Neural cell (in vitro differentiated cells): ENCODE data around the gene WFIKKN1. TPM values are rescaled to one million over a fixed set of nuclear protein-coding genes. Genes with fewer than 3 reads are reported as not detected.

Experiments
- H2AFZ ChIP-seq: fragments of 200-600, 300-800 bp; sonication (generic), shearing (Covaris generic); 2 replicates; pipeline ENCODE4 v1.6.0; 2014; ENCODE audit warnings: low read depth, mild to moderate bottlenecking, antibody characterized with exemption, low read length, moderate library complexity
- H3F3A ChIP-seq: fragments of 200-600 bp; shearing (Covaris generic); 2 replicates; pipeline ENCODE4 v1.6.1; 2016; ENCODE audit warnings: mild to moderate bottlenecking, moderate library complexity, mixed read lengths, antibody characterized with exemption, low read length; ENCODE audit not compliant: insufficient read depth, poor library complexity, severe bottlenecking
- H3K27ac ChIP-seq: fragments of 200-600, 300-800 bp; sonication (generic), shearing (Covaris generic); 2 replicates; pipeline ENCODE4 v1.5.1; 2014; ENCODE audit warnings: mild to moderate bottlenecking, low read length, moderate library complexity
- H3K27me3 ChIP-seq: fragments of 300-800, 200-600 bp; sonication (generic), shearing (Covaris generic); 2 replicates; pipeline ENCODE4 v1.6.0; 2014; ENCODE audit warnings: mild to moderate bottlenecking, low read depth, low read length, moderate library complexity; ENCODE audit not compliant: insufficient read depth
- H3K36me3 ChIP-seq: fragments of 300-800, 200-600 bp; sonication (generic), shearing (Covaris generic); 2 replicates; pipeline ENCODE4 v1.5.1; 2014; ENCODE audit warnings: mild to moderate bottlenecking, antibody characterized with exemption, low read length, moderate library complexity; ENCODE audit not compliant: insufficient read depth
- H3K4me2 ChIP-seq: fragments of 300-800, 200-600 bp; sonication (generic), shearing (Covaris generic); 2 replicates; pipeline ENCODE4 v1.6.0; 2014; ENCODE audit warnings: mild to moderate bottlenecking, low read length
- H3K4me3 ChIP-seq: fragments of 300-800, 200-600 bp; sonication (generic), shearing (Covaris generic); 2 replicates; pipeline ENCODE4 v1.5.1; 2014; ENCODE audit warnings: mild to moderate bottlenecking, low read length, moderate library complexity
- H3K79me2 ChIP-seq: fragments of 200-600 bp; shearing (Covaris generic); replicated peaks from 2 replicates; pipeline ENCODE4 v1.6.0; 2014; ENCODE audit warnings: mild to moderate bottlenecking, low read length, moderate library complexity; ENCODE audit not compliant: insufficient read depth
- H3K9ac ChIP-seq: fragments of 300-800, 200-600 bp; sonication (generic), shearing (Covaris generic); 2 replicates; pipeline ENCODE4 v1.6.1; 2016; ENCODE audit warnings: mild to moderate bottlenecking, low read length, mixed read lengths
- H3K9me2 ChIP-seq: fragments of 200-600 bp; shearing (Covaris generic); 2 replicates; pipeline ENCODE4 v1.6.1; 2016; ENCODE audit warnings: mild to moderate bottlenecking, low read length, mixed read lengths; ENCODE audit not compliant: insufficient read depth
- H3K9me3 ChIP-seq: fragments of 200-600, 300-800 bp; sonication (generic), shearing (Covaris generic); 2 replicates; pipeline ENCODE4 v1.6.1; 2016; ENCODE audit warnings: mild to moderate bottlenecking, mixed run types, low read length, moderate library complexity, mixed read lengths
- H4K20me1 ChIP-seq: fragments of 200-600 bp; shearing (Covaris generic); 2 replicates; pipeline ENCODE4 v1.6.1; 2016; ENCODE audit warnings: mild to moderate bottlenecking, mixed run types; ENCODE audit not compliant: insufficient read depth
- CTCF ChIP-seq: fragments of 450-650 bp; IDR thresholded peaks from 2 replicates; pipeline ENCODE4 v1.5.1; 2014; ENCODE audit warnings: antibody characterized with exemption, mild to moderate bottlenecking, moderate library complexity; ENCODE audit not compliant: poor library complexity, severe bottlenecking
- EP300 ChIP-seq: fragments of 450-650 bp; conservative IDR thresholded peaks from 2 replicates; pipeline ENCODE4 v1.6.1; 2014; ENCODE audit warnings: antibody characterized with exemption, mild to moderate bottlenecking, moderate library complexity; ENCODE audit not compliant: poor library complexity, severe bottlenecking
- EZH2 ChIP-seq: fragments of 200-600, 300-800 bp; shearing (Covaris generic), sonication (generic); IDR thresholded peaks from 2 replicates; pipeline ENCODE4 v1.6.1; 2014; ENCODE audit warnings: antibody characterized with exemption, low read length, borderline replicate concordance, mild to moderate bottlenecking; ENCODE audit not compliant: insufficient read depth, poor library complexity, severe bottlenecking
- MXI1 ChIP-seq: fragments of 450-650 bp; conservative IDR thresholded peaks from 2 replicates; pipeline ENCODE4 v1.6.1; 2014; ENCODE audit warnings: antibody characterized with exemption, mild to moderate bottlenecking; ENCODE audit not compliant: poor library complexity, severe bottlenecking
- POLR2AphosphoS5 ChIP-seq: IDR thresholded peaks from 2 replicates; pipeline ENCODE4 v1.6.1; 2012
- RAD21 ChIP-seq: fragments of 450-650 bp; conservative IDR thresholded peaks from 2 replicates; pipeline ENCODE4 v1.6.1; 2014; ENCODE audit warnings: antibody characterized with exemption, mild to moderate bottlenecking, moderate library complexity
- SMC3 ChIP-seq: fragments of 450-650 bp; conservative IDR thresholded peaks from 2 replicates; pipeline ENCODE4 v1.6.1; 2014; ENCODE audit warnings: antibody characterized with exemption, mild to moderate bottlenecking, moderate library complexity; ENCODE audit not compliant: poor library complexity
- TAF1 ChIP-seq: IDR thresholded peaks from 2 replicates; pipeline ENCODE4 v1.6.1; 2012; ENCODE audit warnings: low read depth
- polyA plus RNA-seq: library from polyadenylated mRNA; depleted of rRNA; stranded (reverse); fragments of >200 nt; gene quantifications from 2 replicates; pipeline ENCODE4 v1.2.3, GENCODE V29; 2014
- TF ChIP-seq, protein P1 (sequence below): IDR thresholded peaks from 2 replicates; pipeline ENCODE4 v1.6.1; 2012; ENCODE audit warnings: borderline replicate concordance

Gene WFIKKN1
- polyA plus RNA-seq, 1 donor from 2014 or later: 0.43 TPM

DNA sequence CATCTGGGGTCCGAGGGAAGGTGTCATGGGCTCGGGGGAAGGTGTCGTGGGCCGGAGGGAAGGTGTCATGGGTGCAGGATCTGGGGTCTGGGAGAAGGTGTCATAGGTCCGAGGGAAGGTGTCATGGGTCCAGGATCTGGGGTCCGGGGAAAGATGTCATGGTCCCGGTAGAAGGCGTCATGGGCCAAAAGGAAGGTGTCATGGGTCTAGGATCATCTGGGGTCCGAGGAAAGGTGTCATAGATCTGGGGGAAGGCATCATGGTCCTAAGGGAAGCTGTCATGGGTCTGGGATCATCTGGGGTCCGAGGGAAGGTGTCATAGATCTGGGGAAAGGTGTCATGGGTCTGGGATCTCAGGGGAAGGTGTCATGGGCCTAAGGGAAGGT is 40.0 kb upstream of the WFIKKN1 start:
- H3F3A ChIP-seq: no peaks in the 10 kb centered on the region
- H3K27me3 ChIP-seq: no peaks in the 10 kb centered on the region
- peak overlapping the region; percentile 91 for H3K4me2 ChIP-seq
- H2AFZ ChIP-seq: no peak overlapping the region
- H3K9me2 ChIP-seq: no peaks in the 10 kb centered on the region
- peak overlapping the region; percentile 74 for H3K9ac ChIP-seq
- peaks cover 4% of the 10 kb centered on the region for H4K20me1 ChIP-seq
- TF ChIP-seq EP300: no peak
- TF ChIP-seq CTCF: no peak
- TF ChIP-seq POLR2AphosphoS5: no peak
- no peak for TF ChIP-seq SMC3
- no peak for TF ChIP-seq TAF1
- TF ChIP-seq EZH2: no peak
- TF ChIP-seq MXI1: no peak
- TF ChIP-seq RAD21: no peak
- TF ChIP-seq, protein P1, sequence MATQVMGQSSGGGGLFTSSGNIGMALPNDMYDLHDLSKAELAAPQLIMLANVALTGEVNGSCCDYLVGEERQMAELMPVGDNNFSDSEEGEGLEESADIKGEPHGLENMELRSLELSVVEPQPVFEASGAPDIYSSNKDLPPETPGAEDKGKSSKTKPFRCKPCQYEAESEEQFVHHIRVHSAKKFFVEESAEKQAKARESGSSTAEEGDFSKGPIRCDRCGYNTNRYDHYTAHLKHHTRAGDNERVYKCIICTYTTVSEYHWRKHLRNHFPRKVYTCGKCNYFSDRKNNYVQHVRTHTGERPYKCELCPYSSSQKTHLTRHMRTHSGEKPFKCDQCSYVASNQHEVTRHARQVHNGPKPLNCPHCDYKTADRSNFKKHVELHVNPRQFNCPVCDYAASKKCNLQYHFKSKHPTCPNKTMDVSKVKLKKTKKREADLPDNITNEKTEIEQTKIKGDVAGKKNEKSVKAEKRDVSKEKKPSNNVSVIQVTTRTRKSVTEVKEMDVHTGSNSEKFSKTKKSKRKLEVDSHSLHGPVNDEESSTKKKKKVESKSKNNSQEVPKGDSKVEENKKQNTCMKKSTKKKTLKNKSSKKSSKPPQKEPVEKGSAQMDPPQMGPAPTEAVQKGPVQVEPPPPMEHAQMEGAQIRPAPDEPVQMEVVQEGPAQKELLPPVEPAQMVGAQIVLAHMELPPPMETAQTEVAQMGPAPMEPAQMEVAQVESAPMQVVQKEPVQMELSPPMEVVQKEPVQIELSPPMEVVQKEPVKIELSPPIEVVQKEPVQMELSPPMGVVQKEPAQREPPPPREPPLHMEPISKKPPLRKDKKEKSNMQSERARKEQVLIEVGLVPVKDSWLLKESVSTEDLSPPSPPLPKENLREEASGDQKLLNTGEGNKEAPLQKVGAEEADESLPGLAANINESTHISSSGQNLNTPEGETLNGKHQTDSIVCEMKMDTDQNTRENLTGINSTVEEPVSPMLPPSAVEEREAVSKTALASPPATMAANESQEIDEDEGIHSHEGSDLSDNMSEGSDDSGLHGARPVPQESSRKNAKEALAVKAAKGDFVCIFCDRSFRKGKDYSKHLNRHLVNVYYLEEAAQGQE: no peak
- H3K79me2 ChIP-seq: peaks cover 27% of the 10 kb centered on the region
- peak overlapping the region; percentile 91 for H3K4me3 ChIP-seq
- no peaks in the 10 kb centered on the region for H3K36me3 ChIP-seq
- H3K9me3 ChIP-seq: no peaks in the 10 kb centered on the region
- no peak overlapping the region for H3K27ac ChIP-seq

DNA sequence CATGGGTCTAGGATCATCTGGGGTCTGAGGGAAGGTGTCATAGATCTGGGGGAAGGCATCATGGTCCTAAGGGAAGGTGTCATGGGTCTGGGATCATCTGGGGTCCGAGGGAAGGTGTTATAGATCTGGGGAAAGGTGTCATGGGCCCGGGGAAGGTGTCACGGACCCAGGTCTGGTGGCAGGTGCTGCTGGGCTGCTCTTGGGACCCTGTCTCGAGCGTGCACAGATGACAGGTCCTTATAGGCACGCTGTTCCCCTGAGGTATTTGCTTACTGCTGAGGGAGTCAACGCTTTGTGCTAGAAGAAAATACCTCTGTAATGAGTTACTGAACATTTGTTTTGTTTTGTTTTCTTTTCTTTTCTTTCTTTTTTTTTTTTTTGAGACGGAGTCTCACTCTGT is 39.6 kb upstream of the WFIKKN1 start:
- peaks cover 29% of the 10 kb centered on the region for H3K79me2 ChIP-seq
- H3K36me3 ChIP-seq: no peaks in the 10 kb centered on the region
- H4K20me1 ChIP-seq: peaks cover 4% of the 10 kb centered on the region
- H3K27me3 ChIP-seq: no peaks in the 10 kb centered on the region
- peak overlapping the region; percentile 91 for H3K4me3 ChIP-seq
- peak overlapping the region; percentile 91 for H3K4me2 ChIP-seq
- TF ChIP-seq SMC3 (no peak), POLR2AphosphoS5 (no peak)
- no peaks in the 10 kb centered on the region for H3F3A ChIP-seq
- peak overlapping the region; percentile 74 for H3K9ac ChIP-seq
- no peak overlapping the region for H2AFZ ChIP-seq
- H3K27ac ChIP-seq: no peak overlapping the region
- H3K9me3 ChIP-seq: no peaks in the 10 kb centered on the region
- H3K9me2 ChIP-seq: no peaks in the 10 kb centered on the region
